DMS 273 treated with DMSO at 0.1 percent for 48 hours (cell line): ENCODE results near the gene SCAI.
"Not testable (repeated sequence)": the region's sequence is repeated elsewhere in the genome, so short reads cannot be mapped to it uniquely, and the experiment has no call there.

Experiments
- DNase-seq: peaks from one replicate; lab custom pipeline; 2025; lab: John Stamatoyannopoulos, UW

Gene SCAI

DNA sequence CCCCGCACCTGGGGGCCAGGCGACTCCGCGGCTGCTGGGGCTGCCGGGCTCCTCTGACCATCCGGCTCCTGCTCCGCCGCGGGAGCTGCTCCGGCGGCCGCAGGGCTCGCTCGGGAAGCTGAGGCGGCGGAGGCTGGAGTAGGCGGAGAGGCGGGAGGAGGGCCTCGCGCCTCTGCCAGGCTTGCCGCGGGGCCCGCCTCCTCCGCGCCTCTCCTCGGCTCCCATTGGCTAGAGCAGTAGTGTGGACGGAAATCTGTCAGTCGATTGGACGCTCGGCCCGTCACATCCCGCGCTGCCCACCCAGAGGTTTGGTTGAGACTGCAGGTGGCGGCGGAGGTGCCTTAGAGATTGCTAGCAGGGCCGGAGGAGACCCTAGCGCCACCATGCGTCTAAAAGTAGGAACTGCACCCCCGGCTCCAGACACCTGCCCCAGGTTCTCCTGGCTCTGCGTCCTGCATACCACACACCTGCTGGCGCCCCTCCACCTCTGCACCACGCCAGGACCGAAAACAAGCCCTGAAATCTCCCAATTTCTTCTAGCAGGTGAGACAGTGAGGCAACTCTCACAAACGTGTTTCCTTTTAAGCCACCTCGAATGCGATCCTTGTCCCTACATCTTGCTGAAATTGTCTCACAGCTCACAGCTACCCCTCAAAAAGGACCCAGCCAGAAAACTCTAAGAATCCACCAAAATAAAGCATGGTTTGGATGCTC, at the start of gene SCAI:
Gene SCAI, minus strand, starts transcription at position 152 of the 714 bp plus-strand sequence. Its CDS starts 91 bp downstream, at position 61.
- peak; percentile 95 for DNase-seq

DNA sequence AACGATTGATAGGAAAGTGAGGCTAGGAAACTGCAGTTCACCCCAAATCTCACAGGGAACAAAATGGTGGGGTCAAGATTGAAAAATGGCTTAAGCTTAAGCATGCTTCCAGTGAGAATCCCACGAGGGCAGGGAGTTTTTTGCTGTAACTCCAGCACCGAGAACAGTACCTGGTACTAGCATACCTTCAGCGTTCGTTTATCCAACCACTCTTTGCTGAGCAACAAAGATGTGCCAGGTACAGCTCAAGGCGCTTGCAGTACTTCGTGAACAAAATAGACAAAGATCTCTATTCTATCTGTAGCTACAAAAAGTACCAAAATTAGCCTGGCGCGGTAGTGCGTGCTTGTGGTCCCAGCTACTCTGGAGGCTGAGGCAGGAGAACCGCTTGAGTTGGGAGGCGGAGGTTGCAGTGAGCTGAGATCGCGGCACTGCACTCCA, 47.1 kb upstream of the SCAI start:
- DNase-seq: no peak

GRCh38 chr9:125189361-125190289, 46.3 kb upstream of the SCAI start, which contains the start of gene PPP6C:
TSS of gene PPP6C (minus strand) at chr9:125189803. CDS start at chr9:125189718, 85 bp downstream.
- DNase-seq: peak; percentile 85

GRCh38 chr9:125189011-125189360, 45.7 kb upstream of the SCAI start:
- DNase-seq: no peak

GRCh38 chr9:125183561-125183960, 40.2 kb upstream of the SCAI start:
- DNase-seq: no peak

GRCh38 chr9:125183054-125183453, 39.7 kb upstream of the SCAI start:
- DNase-seq: no peak

GRCh38 chr9:125181756-125182155, 38.4 kb upstream of the SCAI start:
- not testable (repeated sequence) for DNase-seq

DNA sequence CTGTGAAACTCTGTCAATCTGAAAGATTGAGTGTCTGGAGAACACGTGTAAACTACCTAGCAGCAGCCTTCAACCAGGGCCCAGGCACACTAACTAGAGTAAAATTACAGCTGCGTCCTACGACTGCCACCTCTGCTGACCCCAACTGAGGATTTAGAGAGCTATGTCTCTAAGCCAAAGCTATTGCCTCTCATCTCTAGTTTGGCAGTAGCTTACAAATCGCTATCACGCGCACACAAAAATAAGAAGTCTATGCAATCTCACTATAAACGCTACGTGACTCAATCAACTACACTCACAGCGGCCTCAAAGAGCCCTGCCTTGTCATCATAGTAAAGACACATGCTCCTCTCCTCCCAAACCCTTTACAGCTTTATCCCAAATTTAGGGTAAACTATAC, 37.5 kb upstream of the SCAI start:
- no peak for DNase-seq

- DNase-seq: not testable (repeated sequence)
These were observed 36.4 kb upstream of the SCAI start for GRCh38 chr9:125179776-125180175.

DNA sequence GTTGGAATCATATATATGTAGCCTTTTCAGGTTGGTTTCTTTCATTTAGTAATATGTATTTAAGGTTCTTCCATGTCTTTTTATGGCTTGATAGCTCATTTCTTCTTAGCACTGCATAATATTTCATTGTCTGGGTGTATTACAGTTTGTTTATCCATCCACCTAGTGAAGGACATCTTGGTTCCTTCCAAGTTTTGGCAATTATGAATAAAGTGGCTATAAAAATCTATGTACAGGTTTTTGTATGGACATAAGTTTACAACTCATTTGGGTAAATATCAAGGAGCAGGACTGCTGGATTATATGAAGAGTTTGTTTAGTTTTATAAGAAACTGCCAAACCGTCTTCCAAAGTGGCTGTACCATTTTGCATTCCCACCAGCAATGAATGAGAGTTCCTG, 34.6 kb upstream of the SCAI start:
- DNase-seq: no peak

DNA sequence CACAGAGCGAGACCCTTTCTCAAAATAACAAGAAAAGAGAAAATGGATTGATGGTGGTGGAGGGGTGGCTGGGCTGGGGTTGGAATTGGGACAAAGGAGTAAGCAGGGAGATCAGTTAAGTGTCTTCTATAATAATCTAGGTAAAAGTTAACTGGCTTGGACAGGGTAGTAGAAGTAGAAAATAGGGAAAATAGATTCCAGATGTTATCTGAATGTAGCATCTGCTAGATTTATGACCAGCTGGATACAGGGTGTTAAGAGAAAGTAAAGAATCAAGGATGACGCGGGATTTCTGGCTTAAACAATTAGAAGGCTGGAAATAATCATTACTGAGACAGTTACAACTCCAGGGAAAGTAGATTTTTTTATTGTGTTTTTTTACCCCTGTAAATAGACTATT, 33.3 kb upstream of the SCAI start:
- DNase-seq: no peak

DNA sequence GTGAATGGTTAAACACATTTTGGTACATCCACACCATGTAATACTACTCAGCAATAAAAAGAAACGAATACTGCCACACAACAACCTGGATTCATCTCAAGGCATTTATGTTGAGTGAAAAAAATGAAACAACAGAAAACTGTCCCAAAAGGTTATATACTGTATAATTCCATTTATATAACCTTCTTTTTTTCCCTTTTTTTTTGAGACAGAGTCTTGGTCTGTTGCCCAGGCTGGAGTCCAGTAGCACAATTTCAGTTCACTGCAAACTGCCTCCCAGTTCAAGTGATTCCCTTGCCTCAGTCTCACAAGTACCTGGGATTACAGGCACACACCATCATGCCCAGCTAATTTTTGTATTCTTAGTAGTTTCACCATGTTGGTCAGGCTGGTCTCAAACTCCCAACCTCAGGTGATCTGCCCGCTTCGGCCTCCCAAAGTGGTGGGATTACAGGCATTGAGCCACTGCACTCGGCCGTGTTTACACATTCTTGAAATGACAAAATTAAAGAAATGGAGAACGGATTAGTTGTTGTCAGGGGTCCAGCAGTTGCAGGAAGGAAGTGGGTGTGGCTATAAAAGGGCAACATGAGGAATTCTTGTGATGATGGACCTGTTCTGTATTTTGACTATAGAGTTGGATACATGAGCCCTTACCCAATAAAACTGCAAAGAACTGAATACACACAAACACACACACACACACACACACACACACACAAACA, 28.9 kb upstream of the SCAI start:
- DNase-seq: no peak

DNA sequence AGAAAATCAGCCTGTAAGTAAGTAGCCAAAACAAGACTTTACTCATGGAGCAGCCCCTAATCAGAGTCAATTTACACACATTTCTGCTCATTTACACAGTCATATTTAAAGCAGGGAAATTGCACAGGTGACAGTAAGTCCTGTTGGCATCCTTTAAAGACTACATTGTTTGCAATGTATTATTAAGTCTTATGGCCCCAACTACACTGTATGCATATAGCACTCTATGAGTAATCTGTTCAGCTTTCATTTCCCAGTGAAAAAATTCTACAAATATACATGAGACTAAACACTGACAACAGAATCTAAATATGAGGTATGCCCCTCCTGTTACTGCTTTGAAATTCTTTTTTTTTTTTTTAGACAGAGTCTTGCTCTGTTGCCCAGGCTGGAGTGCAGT, 26.6 kb upstream of the SCAI start:
- DNase-seq: no peak

GRCh38 chr9:125166762-125167161, 23.4 kb upstream of the SCAI start:
- DNase-seq: no peak

GRCh38 chr9:125162891-125163290, 19.6 kb upstream of the SCAI start:
- not testable (repeated sequence) for DNase-seq

DNA sequence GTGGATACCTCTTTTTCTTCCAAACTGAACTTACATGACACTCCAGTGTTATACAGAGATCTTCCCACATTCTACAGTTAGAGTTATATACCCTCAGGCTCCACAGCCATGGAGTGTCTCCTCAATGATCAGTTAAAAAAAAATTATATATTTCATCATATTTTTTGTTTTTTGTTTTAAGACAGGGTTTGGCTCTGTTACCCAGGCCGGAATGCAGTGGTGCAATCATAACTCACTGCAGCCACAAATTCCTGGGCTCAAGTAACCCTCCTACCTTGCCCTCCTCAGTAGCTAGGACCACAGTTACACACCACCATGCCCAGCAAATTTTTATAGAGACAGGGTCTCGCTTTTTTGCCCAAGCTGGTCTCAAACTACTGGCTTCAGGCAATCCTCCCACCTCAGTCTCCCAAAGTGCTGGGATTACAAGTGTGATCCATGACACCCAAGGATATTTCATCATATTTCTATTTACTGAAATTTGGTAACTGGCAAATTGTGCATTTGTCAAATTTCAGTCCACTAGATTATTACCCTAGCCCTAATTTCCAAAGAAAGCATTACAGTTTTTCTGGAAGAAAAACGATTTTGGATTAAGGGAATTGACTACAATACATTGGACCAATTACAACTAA, 18.1 kb upstream of the SCAI start:
- no peak for DNase-seq

DNA sequence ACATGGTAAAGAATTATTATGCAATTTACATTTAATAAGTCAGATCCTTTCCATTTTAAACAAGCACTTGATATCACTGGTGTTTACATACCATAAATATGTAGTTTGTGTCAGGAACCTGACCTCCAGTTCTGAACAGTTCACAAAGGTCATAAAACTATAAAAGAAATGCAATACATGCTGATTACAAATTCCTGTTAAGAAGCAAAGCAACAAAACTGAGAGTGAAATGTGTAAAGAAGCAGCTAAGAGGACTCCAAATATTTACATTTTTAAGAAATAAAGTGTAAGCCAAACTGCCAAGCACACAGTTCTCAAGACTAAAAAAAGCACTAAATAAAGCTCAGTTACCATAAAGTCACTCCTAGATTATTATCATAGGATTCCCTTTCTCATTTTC, 17.4 kb upstream of the SCAI start:
- no peak for DNase-seq

DNA sequence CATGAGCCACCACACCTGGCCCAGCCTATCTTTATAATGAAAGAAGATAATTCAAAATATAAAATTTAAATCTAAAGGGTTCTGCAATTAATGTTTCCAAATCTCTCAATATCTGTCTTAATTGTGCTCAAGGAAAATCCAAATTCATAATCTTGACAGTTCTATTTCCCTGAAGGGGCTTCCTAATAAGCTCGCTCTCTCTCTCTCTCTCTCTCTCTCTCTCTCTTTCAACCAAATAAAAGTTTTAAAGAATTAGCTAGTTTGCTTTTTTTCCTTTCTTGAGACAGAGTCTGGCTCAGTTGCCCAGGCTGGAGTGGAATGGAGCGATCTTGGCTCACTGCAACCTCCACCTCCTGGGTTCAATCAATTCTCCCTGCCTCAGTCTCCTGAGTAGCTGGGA, 13.2 kb upstream of the SCAI start:
- no peak for DNase-seq

GRCh38 chr9:125153712-125154367, 10.5 kb upstream of the SCAI start:
- DNase-seq: no peak

DNA sequence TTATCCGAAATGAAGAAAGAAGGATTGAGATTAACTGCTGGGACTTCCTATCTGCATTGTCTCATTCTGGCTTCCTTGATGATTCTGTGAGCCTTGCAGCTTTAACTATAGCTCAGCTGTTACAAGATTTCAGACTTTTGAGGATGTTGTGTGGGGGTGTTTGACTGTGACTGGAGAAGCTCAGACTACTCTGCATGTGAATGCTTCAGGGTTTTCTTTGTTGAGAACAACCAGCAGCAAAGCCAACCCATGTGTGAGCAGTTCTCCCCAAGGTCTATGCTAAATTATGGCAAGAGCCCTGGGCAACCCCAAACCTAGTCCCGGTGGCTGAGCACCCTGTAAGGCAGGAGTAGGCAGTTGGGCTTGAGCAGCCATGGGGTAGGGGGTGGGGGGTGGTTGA, 8.4 kb upstream of the SCAI start:
- no peak for DNase-seq
